ENCODE measurements around the gene RSAD1.

The RSAD1 gene

DNA sequence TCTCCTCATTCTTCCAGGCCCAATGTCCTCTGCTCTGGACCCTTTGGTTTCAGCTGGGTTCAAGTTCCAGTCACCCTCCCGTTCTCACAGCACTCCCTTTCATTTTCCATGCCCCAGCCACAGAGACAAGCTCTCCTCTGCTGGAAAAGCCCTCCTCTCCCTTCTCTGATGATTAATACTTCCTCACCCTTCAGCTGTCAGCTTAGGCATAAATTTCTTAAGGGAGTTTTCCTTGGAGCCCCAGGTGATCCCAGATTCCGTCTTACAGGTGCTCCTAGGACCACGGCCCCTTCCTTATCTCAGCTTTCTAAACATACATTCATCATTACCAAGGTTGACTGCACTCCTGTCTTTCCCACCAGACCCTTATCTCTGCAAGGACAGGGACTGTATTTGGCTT is 20.4 kb upstream of the RSAD1 start:
- DNase-seq (ENCODE audit: low spot score), result no peak

GRCh38 chr17:50458701-50459676 is 19.7 kb upstream of the RSAD1 start:
- DNase-seq (ENCODE audit: low spot score), result no peak

DNA sequence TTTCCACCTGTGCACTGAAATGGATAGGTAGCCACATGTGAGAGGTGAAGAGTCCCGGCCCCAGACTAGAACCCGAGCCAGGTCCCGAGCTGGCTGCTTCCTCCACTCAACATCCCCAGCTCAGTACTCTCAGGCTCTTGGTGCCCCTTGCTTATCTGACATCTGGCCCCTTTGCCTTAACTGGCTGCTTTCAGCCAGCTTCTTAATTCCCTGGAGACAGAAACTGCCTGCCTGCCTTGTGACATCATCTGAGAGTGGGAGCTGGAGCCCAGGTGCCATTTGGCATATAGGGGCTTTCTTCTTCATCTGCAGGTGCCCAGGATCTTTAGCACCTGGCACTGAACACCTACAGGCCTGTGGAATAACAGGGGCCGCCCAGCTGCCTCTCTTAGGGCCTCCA is 18.9 kb upstream of the RSAD1 start:
- DNase-seq (ENCODE audit: low spot score), result no peak

DNA sequence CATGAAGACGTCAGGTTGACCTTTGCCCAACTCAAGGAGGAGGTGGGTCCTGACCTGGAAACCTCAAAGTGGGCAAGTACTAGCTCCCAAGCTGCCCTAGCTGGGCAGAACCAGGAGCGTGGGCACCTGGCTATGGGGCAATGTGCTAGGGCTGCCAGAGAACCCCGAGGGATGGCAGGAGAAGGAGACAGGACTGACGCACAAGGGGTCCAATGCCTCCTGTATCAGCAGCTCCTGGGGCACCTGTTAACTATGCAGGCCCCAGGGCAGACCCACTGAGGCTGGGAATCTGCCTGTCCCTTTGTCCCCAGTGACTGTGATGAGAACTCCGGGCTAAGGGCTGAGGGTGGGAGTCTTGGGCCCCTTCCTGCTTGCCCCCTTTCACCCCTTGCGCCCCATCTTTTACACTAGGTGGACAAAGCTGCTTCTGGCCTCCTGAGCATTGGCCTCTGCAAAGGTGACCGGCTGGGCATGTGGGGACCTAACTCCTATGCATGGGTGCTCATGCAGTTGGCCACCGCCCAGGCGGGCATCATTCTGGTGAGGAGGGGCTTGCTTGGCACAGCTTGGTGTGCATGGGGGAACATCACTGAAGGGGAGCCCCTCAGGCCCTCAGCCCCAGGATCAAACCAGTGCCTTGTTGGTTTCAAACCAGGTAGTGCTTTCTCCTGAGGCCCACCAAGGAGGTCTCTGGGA is 17.7 kb upstream of the RSAD1 start:
- no peak for DNase-seq (ENCODE audit: low spot score)

DNA sequence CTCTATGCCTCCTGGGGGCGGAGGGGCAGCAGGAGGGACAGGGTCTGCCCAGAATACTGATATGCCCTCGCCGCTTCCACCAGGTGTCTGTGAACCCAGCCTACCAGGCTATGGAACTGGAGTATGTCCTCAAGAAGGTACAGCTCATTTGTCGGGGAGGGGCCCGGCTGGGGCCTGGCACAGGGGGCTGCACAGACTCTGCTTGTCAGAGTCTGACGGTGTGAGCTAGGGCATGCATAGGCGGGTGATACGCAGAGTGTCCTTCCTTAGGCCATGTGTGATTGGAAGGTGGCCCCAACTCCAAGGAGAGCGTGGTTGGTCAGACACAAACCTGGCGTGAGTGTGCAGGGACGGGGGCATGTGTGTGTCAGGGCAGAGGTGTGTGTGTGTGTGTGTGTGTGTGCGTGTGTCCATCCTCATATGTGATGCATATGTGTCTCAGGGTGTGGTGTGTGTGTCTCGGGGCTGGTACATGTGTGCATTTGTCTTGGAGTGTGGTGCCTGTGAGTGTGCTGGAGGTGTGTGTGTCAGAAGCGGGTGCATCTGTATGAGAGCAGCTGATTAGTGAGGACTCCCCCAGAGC is 17.0 kb upstream of the RSAD1 start:
- no peak for DNase-seq (ENCODE audit: low spot score)

DNA sequence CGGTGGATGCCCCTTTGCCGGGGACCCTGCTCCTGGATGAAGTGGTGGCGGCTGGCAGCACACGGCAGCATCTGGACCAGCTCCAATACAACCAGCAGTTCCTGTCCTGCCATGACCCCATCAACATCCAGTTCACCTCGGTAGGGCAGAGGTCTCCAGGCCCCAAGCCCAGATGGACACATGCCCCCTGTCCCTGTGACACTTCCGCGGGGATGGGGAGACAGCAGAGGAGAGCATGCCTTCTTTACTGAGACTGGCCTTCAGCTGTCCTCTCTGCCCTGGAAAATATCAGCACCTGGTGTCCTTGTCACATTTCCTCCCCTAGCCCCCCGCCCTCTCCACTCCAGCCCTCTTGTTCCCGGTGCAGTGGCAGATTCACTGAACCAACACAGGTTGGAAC is 16.2 kb upstream of the RSAD1 start:
- DNase-seq (ENCODE audit: low spot score), result no peak

- DNase-seq (ENCODE audit: low spot score), result no peak
These were observed 14.5 kb upstream of the RSAD1 start for GRCh38 chr17:50464121-50464520.

GRCh38 chr17:50464736-50465135 is 13.9 kb upstream of the RSAD1 start:
- DNase-seq (ENCODE audit: low spot score), result no peak

GRCh38 chr17:50465171-50465570 is 13.5 kb upstream of the RSAD1 start:
- DNase-seq (ENCODE audit: low spot score), result no peak

DNA sequence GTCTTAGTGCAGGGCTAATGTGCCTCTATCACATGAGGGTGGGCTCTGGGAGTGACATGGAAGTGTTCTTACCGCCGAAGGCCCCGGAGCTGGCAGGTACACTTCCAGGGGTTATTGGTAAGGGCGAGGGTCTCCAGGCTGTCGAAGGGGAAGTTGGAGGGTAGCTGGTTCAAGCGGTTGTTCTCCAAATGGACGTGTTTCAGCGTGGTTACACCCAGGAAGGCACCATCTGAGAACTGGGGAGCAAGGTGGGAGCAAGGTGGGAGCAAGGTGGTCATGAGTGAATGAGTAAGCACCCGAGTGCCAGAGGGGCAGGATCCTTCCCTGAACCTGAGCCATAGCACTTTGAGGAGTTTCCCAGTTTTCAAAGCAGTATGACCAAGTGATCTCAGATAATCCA is 13.0 kb upstream of the RSAD1 start:
- DNase-seq (ENCODE audit: low spot score), result no peak

GRCh38 chr17:50466371-50467113 is 12.1 kb upstream of the RSAD1 start:
- DNase-seq (ENCODE audit: low spot score), result no peak

DNA sequence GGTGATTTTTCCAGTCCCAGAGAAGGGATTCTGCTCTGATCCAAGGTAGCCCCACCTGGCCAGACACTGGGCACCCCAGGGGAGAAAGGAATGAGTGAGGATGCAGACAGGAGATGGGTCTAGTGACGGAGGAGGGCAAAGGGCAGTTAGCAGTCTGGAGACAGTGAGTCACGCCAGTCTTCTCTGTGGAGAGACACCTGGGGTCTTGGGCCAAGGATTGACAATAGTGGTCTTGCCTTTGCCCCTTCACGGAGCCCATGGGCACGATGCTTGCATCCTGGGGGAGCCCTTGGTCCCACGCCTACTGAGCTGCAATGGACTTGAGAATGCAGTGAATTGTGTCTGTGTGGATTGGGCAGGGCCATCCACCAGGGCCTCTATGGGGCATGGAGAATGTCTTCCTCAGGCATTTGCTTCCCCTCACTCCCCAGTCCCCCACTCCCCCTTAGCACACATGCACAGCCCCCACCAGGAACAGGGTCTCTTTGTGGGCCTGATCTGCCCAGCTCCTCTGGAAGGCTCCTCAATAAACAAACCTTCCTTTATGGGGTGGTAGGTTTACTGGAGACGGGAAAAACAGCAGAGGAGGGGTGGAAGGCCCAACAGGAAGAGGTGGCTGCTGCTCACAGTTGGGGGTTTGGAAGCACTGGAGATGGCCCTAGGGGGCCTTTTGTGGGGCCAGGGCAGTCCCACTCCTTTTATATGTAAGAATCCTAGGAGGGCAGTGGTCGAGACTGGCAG is 11.4 kb upstream of the RSAD1 start:
- no peak for DNase-seq (ENCODE audit: low spot score)

DNA sequence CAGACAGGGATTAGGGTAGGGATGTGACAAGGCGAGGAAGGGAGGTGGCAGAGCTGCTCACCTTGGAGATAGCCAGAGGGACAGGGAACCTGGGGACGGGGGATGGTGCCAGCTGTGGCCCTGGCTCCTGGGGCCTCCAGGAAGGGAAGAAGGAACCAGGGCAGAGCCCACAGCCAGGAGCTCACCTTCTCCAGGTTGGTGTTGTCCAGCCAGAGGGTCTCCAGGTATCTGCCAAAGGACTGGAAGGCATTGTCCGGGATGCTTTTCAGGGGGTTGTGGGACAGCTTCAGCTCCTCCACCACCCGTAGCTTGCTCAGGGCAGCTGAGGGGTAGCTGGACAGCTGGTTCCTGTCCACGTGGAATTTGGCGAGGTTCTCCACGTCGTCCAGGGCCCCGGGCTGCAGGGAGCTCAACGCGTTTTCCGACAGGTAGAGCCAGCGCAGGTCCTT is 10.8 kb upstream of the RSAD1 start:
- no peak for DNase-seq (ENCODE audit: low spot score)

GRCh38 chr17:50468304-50469207 is 10.1 kb upstream of the RSAD1 start, which contains the start of gene CHAD:
Gene CHAD, minus strand, starts transcription at chr17:50468880. Its CDS starts 67 bp downstream, at chr17:50468813.
- no peak for DNase-seq (ENCODE audit: low spot score)

DNA sequence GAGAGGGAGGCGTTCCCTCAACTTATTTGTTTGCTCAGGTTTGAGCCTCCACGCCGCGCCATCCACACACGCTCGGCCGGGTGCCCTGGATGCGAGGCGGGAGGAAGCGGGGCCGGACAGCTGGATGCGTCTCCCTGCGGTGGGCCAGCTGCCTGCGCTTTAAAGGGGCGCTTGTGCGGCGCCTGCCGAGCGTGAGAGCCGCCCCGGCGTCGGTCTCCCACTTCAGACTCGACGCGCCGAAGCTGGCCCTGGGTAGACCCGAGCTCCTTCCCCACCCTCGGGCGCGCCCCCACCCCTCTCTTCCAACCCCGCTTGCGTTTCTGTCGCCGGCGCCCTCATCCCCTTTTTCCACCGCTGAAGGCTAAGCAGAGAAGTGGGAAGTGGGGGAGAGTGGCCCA is 9.5 kb upstream of the RSAD1 start:
- DNase-seq (ENCODE audit: low spot score), result no peak

DNA sequence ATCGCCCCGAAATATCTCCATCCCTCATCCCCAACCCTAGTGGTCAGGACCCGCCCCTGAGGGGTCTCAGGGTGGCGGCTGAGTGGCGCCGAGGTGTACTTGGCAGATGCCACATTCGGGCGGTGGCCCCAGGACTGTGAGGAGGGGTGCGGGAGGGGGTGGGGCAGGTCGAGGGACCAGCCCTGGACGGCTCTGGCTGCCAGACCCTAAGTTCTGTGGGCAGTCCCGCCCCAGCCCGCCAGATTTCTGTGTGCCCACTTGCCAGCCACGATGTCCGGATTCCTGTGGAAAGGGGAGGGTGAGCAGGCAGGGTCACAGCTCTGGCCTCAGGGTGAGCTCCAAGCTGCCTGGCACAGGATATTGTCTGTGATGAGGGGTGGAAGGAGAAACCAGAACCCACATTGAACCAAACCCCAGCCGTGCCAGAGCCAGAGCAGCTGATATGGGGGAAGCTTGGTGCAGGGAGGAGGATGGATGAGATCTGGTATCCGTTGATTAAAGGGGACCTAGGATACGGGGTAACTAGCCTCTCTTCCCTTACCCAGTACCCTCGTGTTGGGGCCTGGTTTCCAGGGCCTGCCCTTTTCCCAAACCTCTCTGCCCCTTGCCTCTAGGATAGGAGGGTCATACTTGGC is 8.9 kb upstream of the RSAD1 start:
- no peak for DNase-seq (ENCODE audit: low spot score)

DNA sequence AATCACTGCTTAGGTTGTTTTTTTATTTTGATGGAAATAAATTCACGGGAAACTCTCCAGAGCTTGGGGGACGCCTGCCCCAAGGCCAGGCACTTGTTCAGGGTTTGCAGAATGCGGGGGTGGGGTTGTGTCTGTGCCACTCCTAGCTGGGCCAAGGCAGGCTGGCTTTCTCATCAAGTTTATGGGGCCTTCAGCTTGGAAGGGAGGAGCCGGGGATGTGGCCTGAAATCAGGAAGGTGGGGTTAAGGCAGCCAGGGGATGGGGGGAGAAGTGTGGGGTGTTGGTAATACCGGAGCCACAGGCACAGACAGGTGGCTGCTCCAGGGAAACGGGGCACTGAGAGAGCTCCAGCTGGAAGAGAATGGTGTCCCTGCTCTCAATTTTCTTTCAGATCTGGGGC is 8.2 kb upstream of the RSAD1 start:
- no peak for DNase-seq (ENCODE audit: low spot score)

- DNase-seq (ENCODE audit: low spot score), result no peak
These were observed 7.4 kb upstream of the RSAD1 start for GRCh38 chr17:50471009-50471905.

- DNase-seq (ENCODE audit: low spot score), result no peak
These were observed 6.4 kb upstream of the RSAD1 start for GRCh38 chr17:50472286-50472685.
